ENCODE measurements around the gene TNN. TPM values are rescaled to one million over a fixed set of nuclear protein-coding genes. Genes with fewer than 3 reads are reported as not detected.
A peak's percentile ranks its signal among the peaks of the same experiment; 100 is the strongest.
"Not testable (repeated sequence)": the region's sequence is repeated elsewhere in the genome, so short reads cannot be mapped to it uniquely, and the experiment has no call there.

TNN gene
- total RNA-seq (2021) = 0.09 TPM in 1 of 2 replicates, not detected in the other
- percentile 13 among the genes with signal in this experiment for Bru-seq, nascent RNA
- BruChase-seq, experiment 1, labeled RNA remaining after a 2-hour chase = percentile 14 among the genes with signal in this experiment
- percentile 15 among the genes with signal in this experiment for BruChase-seq, experiment 2, labeled RNA remaining after a 6-hour chase
- long read RNA-seq = 0 reads

- Histone ChIP-seq H3K9me3 (ENCODE audit: low read depth, low read length, poor library complexity, severe bottlenecking) (no peaks in the 10 kb centered on the region), H3K36me3 (ENCODE audit: insufficient read depth, low read length, poor library complexity, severe bottlenecking) (no peaks in the 10 kb centered on the region), H3K4me3 (ENCODE audit: low read depth, low read length, poor library complexity, severe bottlenecking) (no peak within 1 kb of the TSS), H3K27ac (ENCODE audit: low read depth, low read length, poor library complexity, severe bottlenecking) (no peak within 1 kb of the TSS), H3K4me1 (ENCODE audit: insufficient read depth, low read length, poor library complexity, severe bottlenecking) (peaks cover 4% of the 10 kb centered on the region), H3K27me3 (replicated peaks; ENCODE audit: insufficient read depth, low read depth, low read length, poor library complexity) (peaks cover 3% of the 10 kb centered on the region)
- intact Hi-C loops (cut with micrococcal nuclease; ENCODE audit: unreplicated experiment) = no loop called here
- DNase-seq (ENCODE audit: low spot score) = no peak
- no TSS peak for BruUV-seq (replicated peaks)
- CTCF ChIA-PET = no interaction called here
- POLR2A ChIA-PET (ENCODE audit: low non-redundant PET) = no interaction called here
- TF ChIP-seq EZH2 (IDR thresholded peaks at IDR 0.05; ENCODE audit: borderline replicate concordance, low read depth, low read length, poor library complexity, severe bottlenecking) (no peak), CTCF (conservative IDR thresholded peaks at IDR 0.05; ENCODE audit: low read depth, low read length) (no peak)
Measured at GRCh38 chr1:175067362-175068106, at the start of gene TNN. Gene TNN, plus strand, starts transcription at chr1:175067833. Its CDS starts 9,586 bp downstream, at chr1:175077419.

GRCh38 chr1:175019524-175019923 lies 48.1 kb upstream of the TNN start:
- Histone ChIP-seq H3K9me3 (ENCODE audit: low read depth, low read length, poor library complexity, severe bottlenecking) (no peaks in the 10 kb centered on the region), H3K36me3 (ENCODE audit: insufficient read depth, low read length, poor library complexity, severe bottlenecking) (peaks cover 26% of the 10 kb centered on the region), H3K4me3 (ENCODE audit: low read depth, low read length, poor library complexity, severe bottlenecking) (no peak overlapping the region), H3K27me3 (replicated peaks; ENCODE audit: insufficient read depth, low read depth, low read length, poor library complexity) (no peaks in the 10 kb centered on the region), H3K27ac (ENCODE audit: low read depth, low read length, poor library complexity, severe bottlenecking) (no peak overlapping the region), H3K4me1 (ENCODE audit: insufficient read depth, low read length, poor library complexity, severe bottlenecking) (peaks cover 3% of the 10 kb centered on the region)
- BruUV-seq (replicated peaks) = no TSS peak
- POLR2A ChIA-PET (ENCODE audit: low non-redundant PET) = no interaction called here
- DNase-seq (ENCODE audit: low spot score) = no peak
- TF ChIP-seq EZH2 (IDR thresholded peaks at IDR 0.05; ENCODE audit: borderline replicate concordance, low read depth, low read length, poor library complexity, severe bottlenecking) (no peak), CTCF (conservative IDR thresholded peaks at IDR 0.05; ENCODE audit: low read depth, low read length) (no peak)
- CTCF ChIA-PET = no interaction called here
- intact Hi-C loops (cut with micrococcal nuclease; ENCODE audit: unreplicated experiment) = no loop called here

- BruUV-seq (replicated peaks) = TSS peak; percentile 82
- H3K4me3 ChIP-seq (ENCODE audit: low read depth, low read length, poor library complexity, severe bottlenecking) = peak within 1 kb of the TSS; percentile 96
- intact Hi-C loops (cut with micrococcal nuclease; ENCODE audit: unreplicated experiment) = no loop called here
- peak; percentile 97 for DNase-seq (ENCODE audit: low spot score)
- CTCF ChIA-PET = interaction anchor here (1.2 kb wide), 1 partner anchor 102 kb away, joined by 5 read pairs; no protein-coding TSS in a partner anchor
- H3K36me3 ChIP-seq (ENCODE audit: insufficient read depth, low read length, poor library complexity, severe bottlenecking) = no peaks in the 10 kb centered on the region
- no peak for TF ChIP-seq EZH2 (IDR thresholded peaks at IDR 0.05; ENCODE audit: borderline replicate concordance, low read depth, low read length, poor library complexity, severe bottlenecking)
- TF ChIP-seq CTCF (conservative IDR thresholded peaks at IDR 0.05; ENCODE audit: low read depth, low read length) = no peak
- H3K4me1 ChIP-seq (ENCODE audit: insufficient read depth, low read length, poor library complexity, severe bottlenecking) = no peaks in the 10 kb centered on the region
- POLR2A ChIA-PET (ENCODE audit: low non-redundant PET) = interaction anchor here (0.6 kb wide), 1 partner anchor 134 kb away, joined by 15 read pairs; no protein-coding TSS in a partner anchor
- peak within 1 kb of the TSS; percentile 85 for H3K27ac ChIP-seq (ENCODE audit: low read depth, low read length, poor library complexity, severe bottlenecking)
- H3K9me3 ChIP-seq (ENCODE audit: low read depth, low read length, poor library complexity, severe bottlenecking) = no peaks in the 10 kb centered on the region
- H3K27me3 ChIP-seq (replicated peaks; ENCODE audit: insufficient read depth, low read depth, low read length, poor library complexity) = no peaks in the 10 kb centered on the region
Measured at GRCh38 chr1:175023043-175023921, 44.4 kb upstream of the TNN start, which contains the start of gene MRPS14. Gene MRPS14, minus strand, starts transcription at chr1:175023425. Its CDS starts 17 bp downstream, at chr1:175023408.

GRCh38 chr1:175023922-175024242 lies 43.8 kb upstream of the TNN start:
- intact Hi-C loops (cut with micrococcal nuclease; ENCODE audit: unreplicated experiment); H3K4me1 ChIP-seq (ENCODE audit: insufficient read depth, low read length, poor library complexity, severe bottlenecking); H3K27me3 ChIP-seq (replicated peaks; ENCODE audit: insufficient read depth, low read depth, low read length, poor library complexity); DNase-seq (ENCODE audit: low spot score); H3K36me3 ChIP-seq (ENCODE audit: insufficient read depth, low read length, poor library complexity, severe bottlenecking); H3K9me3 ChIP-seq (ENCODE audit: low read depth, low read length, poor library complexity, severe bottlenecking): not testable (repeated sequence)
- Histone ChIP-seq H3K4me3 (ENCODE audit: low read depth, low read length, poor library complexity, severe bottlenecking) (peak overlapping the region; percentile 96), H3K27ac (ENCODE audit: low read depth, low read length, poor library complexity, severe bottlenecking) (peak overlapping the region; percentile 85)
- BruUV-seq (replicated peaks) = TSS peak; percentile 91
- ChIA-PET POLR2A (ENCODE audit: low non-redundant PET) (interaction anchor here (0.6 kb wide), 1 partner anchor 133 kb away, joined by 15 read pairs; no protein-coding TSS in a partner anchor), CTCF (interaction anchor here (1.2 kb wide), 1 partner anchor 101 kb away, joined by 5 read pairs; no protein-coding TSS in a partner anchor)

All from A673 (cell line).